Astrocyte of the spinal cord (primary cell): Measurements from ENCODE around the gene MARVELD1.
"Not testable (repeated sequence)": the region's sequence is repeated elsewhere in the genome, so short reads cannot be mapped to it uniquely, and the experiment has no call there.

ENCODE experiments used
- DNase-seq: peaks from one replicate; pipeline ENCODE4 v3.0.0; 2011; ENCODE audit warnings: low read depth, low spot score
- H3K4me3 ChIP-seq: 2 replicates; pipeline ENCODE4 v1.5.1; 2011; ENCODE audit warnings: low read depth, mild to moderate bottlenecking, low read length, moderate library complexity
- in situ Hi-C: cut with HindIII; loops from 2 replicates; pipeline ENCODE4 v1.10.0; 2017; ENCODE audit warnings: low sequenced_read_pairs
- TF ChIP-seq, protein P1 (sequence below): IDR thresholded peaks from 2 replicates; pipeline ENCODE4 v1.5.1; 2012; ENCODE audit warnings: low read depth, mild to moderate bottlenecking, low read length, inconsistent platforms

MARVELD1 gene

DNA sequence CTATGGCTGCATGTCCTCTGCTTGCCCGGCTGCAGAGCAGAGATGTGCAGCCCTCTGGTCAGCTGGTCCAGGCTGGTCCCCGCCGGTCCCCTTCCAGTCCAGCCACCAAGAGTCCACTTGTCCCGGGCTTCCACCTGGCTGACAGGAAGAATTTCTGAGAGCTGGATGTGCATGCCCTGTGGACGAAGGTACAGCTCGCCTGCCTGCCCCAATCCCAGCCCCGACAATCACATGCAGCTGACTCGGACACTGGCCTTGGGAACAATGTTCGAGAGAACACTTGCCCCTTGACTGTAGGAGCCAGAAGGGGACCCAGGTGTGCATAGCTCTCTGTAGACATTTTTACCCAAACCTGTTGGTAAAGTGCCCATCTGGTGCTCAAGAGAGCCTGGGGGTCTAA is 38.3 kb upstream of the MARVELD1 start:
- in situ Hi-C loops = no loop called here
- TF ChIP-seq, protein P1, sequence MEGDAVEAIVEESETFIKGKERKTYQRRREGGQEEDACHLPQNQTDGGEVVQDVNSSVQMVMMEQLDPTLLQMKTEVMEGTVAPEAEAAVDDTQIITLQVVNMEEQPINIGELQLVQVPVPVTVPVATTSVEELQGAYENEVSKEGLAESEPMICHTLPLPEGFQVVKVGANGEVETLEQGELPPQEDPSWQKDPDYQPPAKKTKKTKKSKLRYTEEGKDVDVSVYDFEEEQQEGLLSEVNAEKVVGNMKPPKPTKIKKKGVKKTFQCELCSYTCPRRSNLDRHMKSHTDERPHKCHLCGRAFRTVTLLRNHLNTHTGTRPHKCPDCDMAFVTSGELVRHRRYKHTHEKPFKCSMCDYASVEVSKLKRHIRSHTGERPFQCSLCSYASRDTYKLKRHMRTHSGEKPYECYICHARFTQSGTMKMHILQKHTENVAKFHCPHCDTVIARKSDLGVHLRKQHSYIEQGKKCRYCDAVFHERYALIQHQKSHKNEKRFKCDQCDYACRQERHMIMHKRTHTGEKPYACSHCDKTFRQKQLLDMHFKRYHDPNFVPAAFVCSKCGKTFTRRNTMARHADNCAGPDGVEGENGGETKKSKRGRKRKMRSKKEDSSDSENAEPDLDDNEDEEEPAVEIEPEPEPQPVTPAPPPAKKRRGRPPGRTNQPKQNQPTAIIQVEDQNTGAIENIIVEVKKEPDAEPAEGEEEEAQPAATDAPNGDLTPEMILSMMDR = no peak
- no peak overlapping the region for H3K4me3 ChIP-seq
- DNase-seq = no peak

DNA sequence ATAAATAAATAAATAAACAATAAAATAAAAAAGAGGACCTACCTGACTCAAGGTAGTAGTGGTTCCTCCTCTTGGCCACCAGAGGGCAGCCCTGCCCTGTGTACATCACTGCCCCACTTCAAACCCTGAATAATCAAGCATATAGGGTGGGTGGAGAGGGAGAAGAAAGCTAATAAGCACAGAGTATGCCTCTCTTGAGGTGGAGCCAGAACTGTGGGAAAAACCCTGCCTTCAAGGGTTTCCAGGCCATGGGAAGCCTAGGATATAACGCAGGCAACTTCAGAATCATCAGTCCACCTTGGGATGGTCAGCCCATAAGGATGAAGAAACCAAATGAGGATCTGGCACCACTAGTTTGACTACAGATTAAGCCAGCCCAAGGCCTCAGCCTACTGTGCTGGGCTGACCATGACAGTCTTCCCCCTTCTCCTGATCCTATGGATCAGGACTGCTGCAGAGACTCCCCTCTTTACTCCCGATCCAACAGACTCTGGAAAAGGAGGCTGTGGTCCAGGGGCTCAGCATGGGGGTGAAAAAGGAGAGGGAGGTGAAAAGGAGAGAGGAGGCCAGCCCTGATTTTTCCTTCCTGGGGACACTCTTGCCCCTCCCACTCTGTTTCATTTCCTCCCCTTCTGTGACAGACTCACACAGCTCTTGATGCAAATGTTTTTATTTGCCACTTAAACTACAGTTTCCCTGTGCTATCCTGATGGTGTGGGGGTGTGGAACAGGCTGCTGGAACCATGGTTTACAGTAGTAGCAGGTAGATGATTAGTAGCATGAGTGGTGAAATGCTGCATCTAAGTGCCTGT is 36.6 kb upstream of the MARVELD1 start:
- H3K4me3 ChIP-seq = no peak overlapping the region
- TF ChIP-seq, protein P1 = peak; percentile 89
- peak; percentile 57 for DNase-seq
- in situ Hi-C loops = no loop called here

DNA sequence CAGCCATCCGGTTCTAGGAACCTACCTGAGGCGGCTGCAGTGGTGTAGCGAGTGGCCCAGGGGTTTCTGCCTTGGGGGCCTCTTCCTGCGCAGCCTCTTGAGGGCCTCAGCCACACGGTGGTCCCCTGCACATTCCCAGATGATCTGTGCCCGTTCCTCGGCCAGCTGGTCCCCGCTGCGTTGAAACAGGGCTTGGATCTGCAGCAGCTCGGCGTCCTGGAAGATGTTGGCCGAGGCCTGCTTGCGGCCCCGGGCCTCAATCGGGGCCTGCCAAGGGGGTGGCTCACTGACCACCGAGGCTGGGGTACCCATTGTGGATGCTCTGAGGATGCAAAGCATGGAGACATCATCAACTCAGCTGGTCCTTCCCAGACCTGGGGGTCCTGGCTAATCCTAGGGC is 33.9 kb upstream of the MARVELD1 start:
- in situ Hi-C loops = no loop called here
- no peak for DNase-seq
- no peak overlapping the region for H3K4me3 ChIP-seq
- TF ChIP-seq, protein P1 = no peak

DNA sequence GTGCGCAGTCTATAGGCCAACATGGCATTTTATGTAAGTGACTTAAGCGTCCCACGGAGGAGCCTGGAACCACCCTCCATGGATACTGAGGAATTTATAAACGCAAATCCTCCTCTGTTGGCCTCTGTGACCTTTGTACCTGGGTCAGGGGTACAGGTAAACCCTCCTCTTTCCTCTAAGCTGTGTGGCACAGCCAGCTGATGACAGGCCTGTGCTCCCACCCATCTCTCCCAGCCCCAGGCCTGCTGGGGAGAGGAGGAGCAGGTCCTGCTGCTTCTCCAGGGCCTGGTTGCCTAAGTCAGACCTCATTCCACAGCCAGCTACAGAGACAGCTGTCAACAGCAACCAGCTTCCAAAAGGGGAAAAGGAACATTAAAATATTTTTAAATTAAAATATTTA is 31.5 kb upstream of the MARVELD1 start:
- TF ChIP-seq, protein P1 = no peak
- in situ Hi-C loops = no loop called here
- no peak overlapping the region for H3K4me3 ChIP-seq
- no peak for DNase-seq

DNA sequence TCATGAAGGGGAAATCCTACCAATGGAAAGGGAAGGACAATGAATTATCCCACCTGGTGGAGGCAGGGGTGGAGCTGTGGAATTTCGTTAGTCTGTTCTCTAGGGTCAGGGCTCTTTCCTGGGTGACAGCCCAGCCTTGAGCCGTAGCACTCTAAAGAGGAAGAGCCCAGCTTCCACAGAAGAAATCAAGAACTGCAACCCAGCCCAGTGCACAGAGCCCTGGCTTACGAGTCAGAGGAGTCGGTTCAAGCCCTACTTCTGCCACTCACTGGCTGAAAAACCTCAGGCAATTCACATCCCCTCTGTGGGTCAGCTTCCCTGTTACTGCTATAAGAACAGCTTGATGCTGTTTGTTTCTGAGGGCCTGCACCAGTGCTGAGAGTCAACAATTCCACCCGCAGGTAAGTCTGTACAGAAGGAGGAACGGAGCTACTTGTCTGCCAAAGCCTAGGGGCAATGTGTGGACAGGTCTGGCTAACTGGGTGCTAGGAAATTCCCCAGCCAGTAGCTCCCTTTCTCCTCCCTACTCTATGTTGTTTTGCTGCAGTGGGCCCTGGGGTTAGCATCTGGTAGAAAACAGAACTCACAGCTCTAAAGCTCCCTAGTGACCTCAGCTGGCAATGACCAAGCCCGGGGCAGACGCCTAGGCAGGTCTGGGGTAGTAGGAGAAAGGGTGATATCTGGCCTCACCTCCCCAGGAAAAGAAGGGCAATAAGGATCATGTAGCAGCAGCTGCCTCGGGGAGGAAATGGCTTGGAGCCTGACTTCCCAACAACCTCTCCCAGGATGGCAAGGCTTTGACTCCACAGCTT is 29.8 kb upstream of the MARVELD1 start:
- TF ChIP-seq, protein P1 = no peak
- DNase-seq = peak; percentile 45
- in situ Hi-C loops = no loop called here
- H3K4me3 ChIP-seq = no peak overlapping the region

DNA sequence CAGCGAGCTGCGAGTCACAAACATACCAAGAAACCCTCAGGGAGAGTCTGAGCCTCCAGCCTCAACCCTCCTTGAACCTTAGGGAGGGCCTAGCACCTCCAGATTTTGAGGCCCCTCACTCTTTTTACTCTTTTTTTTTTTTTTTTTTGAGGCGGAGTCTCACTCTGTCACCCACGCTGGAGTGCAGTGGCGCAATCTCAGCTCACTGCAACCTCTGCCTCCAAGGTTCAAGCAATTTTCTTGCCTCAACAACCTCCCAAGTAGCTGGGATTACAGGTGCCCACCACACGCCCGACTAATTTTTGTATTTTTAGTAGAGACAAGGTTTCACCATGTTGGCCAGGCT is 29.2 kb upstream of the MARVELD1 start:
- in situ Hi-C loops, H3K4me3 ChIP-seq, DNase-seq: not testable (repeated sequence)

DNA sequence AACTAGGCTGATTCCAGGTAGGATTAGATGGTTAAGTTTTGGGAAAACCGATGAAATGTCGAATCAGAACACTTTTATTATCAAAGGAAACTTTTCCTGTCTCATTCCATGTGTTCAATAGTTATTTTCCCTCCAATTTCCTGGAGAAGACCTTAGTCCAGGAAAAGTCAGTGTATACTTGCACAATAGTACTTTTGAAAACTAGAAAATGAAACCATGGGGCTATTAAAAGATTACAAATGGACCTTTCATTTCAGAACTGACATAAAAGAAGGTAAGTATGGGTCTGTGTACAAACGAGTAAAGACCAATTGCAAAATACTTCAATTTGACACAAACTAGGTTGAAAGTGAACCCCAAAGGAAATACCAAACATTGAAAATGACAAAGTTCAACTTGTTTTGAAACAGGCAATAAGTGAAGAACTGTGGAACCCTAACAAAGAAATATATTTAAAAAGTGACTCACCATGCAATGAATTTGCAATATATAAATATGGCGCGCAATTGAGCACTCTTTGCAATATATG is 28.6 kb upstream of the MARVELD1 start:
- peak overlapping the region; percentile 1 for H3K4me3 ChIP-seq
- TF ChIP-seq, protein P1 = no peak
- DNase-seq = peak; percentile 20
- in situ Hi-C loops = loop anchor here (5.0 kb wide), 1 partner anchor 42 kb away; no protein-coding TSS in a partner anchor
